HL-60/S4 (cell line): Measurements from ENCODE around the gene DTL.

Experiments
- in situ Hi-C: fragments of 300-500 bp; cut with MboI; formaldehyde crosslinking; loops from 2 replicates; pipeline ENCODE4 v1.14.3; 2022; ENCODE audit warnings: low sequenced_read_pairs

Gene DTL

DNA sequence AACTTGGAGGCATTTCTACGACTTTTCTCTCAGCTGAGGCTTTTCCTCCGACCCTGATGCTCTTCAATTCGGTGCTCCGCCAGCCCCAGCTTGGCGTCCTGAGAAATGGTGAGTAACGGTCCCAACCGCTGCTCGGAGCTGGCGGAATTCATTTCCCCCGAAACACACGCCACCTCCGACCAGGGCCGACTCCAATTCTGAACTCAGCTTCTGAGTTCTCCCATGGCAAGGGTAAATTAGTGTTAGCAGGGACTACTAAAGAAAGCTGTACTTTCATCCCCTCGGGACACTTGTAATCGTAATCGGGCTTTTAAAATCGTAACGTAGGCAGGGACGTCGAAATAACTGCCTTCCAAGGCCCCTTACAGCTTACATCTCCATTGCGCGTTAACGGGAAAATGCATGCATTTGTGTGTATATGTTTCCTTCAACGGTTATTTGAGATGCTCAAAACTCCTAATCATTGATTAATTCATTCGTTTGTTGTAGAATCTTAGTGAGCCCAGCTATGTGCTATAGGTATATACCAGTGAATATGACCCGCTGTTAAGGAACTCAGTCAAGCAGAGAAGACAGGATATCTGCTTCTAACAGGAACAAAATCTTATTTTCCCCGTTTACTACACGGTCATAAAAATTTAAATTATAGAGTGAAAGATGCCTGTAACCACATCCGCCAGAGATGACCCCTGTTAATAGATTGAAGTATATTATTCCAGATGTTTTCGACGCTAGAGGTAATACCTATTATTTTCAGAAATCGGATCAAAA lies 472 bp downstream of the DTL start:
- in situ Hi-C loops: loop anchor here (25.0 kb wide), 1 partner anchor 349 kb away; the partner anchor contains the start of gene NEK2

- in situ Hi-C loops: loop anchor here (25.0 kb wide), 1 partner anchor 351 kb away; the partner anchor contains the start of gene NEK2
Measured at GRCh38 chr1:212037900-212038299, 2.4 kb downstream of the DTL start.

DNA sequence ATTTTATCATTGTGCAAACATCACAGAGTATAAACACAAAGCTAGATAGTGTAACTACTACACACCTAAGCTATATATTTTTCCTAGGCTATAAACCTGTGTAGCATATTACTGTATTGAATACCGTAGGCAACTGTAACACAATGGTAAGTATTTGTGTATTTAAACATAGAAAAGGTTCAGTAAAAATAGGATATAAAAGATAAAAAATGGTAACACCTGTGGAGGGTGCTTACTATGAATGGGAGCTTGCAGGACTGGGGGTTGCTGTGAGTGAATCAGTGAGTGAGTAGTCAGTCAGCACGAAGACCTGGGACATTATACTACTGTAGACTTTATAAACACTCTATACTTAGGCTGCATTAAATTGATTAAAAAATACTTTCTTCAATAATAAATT lies 4.1 kb downstream of the DTL start:
- in situ Hi-C loops: loop anchor here (25.0 kb wide), 1 partner anchor 352 kb away; the partner anchor contains the start of gene NEK2

GRCh38 chr1:212040629-212041412 lies 5.3 kb downstream of the DTL start:
- in situ Hi-C loops: loop anchor here (25.0 kb wide), 1 partner anchor 354 kb away; the partner anchor contains the start of gene NEK2

GRCh38 chr1:212042436-212042835 lies 6.9 kb downstream of the DTL start:
- in situ Hi-C loops: loop anchor here (25.0 kb wide), 1 partner anchor 355 kb away; the partner anchor contains the start of gene NEK2

- in situ Hi-C loops: loop anchor here (25.0 kb wide), 1 partner anchor 358 kb away; the partner anchor contains the start of gene NEK2
Measured at GRCh38 chr1:212044851-212045250, 9.3 kb downstream of the DTL start.

DNA sequence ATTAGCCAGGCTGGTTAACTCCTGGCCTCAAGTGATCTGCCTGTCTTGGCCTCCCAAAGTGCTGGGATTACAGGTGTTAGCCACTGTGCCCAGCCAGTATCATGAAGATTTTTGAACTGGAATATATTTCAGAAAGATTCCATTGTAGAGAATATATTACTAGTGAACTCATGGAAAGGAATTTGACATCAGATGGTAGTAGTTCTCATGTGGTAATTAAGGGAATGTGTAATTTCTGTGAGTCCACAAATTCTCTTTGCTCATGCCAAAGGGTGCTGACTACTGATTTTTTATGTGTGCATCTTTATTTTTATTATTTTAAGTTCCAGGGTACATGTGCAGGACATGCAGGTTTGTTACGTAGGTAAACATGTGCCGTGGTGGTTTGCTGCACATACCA lies 10.4 kb downstream of the DTL start:
- in situ Hi-C loops: loop anchor here (25.0 kb wide), 1 partner anchor 359 kb away; the partner anchor contains the start of gene NEK2

DNA sequence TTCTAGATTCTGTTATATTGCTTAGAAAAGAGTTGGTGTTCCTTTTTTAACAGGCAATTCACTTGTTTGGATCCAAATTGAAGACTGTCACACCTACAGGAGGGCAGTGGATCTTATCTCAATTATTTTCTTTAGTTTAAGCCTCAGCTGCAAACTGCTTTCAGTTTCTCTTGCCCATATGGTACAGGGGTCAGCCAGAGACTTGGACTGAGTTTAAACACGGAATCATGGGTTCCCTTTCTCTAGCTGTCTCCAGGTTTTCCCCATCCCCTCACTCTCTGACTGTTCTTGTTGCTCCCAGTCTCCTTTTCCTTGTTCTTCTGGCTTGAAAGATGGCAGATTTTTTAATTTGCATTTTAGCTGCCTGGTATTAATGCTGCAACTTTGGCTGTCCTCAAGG lies 18.4 kb downstream of the DTL start:
- in situ Hi-C loops: no loop called here

- in situ Hi-C loops: no loop called here
Measured at GRCh38 chr1:212055333-212055732, 19.8 kb downstream of the DTL start.

GRCh38 chr1:212060632-212061472 lies 25.3 kb downstream of the DTL start:
- in situ Hi-C loops: loop anchor here (10.0 kb wide), 1 partner anchor 394 kb away; no protein-coding TSS in a partner anchor

DNA sequence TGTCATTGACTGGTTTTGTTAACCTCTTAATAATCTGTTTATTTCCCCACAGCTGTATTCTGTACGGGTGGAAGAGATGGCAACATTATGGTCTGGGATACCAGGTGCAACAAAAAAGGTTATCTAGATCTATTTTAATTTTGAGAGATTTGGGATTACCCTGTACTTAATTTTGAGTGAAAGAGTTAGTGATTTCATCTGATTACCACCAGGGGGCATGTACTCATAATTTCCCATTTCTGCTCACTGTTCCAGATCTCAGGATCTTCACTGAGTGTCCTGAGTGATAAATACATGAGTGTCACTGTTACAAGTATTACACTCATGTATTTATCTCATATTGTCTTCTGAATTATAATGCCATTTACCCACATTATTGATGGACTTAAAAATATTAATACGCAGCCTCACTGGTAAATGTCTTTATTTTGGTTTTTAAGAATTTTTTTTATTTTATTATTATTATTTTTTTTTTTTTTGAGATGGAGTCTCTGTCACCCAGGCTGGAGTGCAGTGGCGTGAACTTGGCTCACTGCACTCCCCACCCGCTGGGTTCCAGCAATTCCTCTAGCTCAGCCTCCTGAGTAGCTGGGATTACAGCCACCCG lies 27.4 kb downstream of the DTL start:
- in situ Hi-C loops: loop anchor here (10.0 kb wide), 1 partner anchor 392 kb away; no protein-coding TSS in a partner anchor

- in situ Hi-C loops: loop anchor here (10.0 kb wide), 1 partner anchor 387 kb away; no protein-coding TSS in a partner anchor
Measured at GRCh38 chr1:212067787-212068186, 32.2 kb downstream of the DTL start.

GRCh38 chr1:212070720-212071302 lies 35.3 kb downstream of the DTL start:
- in situ Hi-C loops: no loop called here

DNA sequence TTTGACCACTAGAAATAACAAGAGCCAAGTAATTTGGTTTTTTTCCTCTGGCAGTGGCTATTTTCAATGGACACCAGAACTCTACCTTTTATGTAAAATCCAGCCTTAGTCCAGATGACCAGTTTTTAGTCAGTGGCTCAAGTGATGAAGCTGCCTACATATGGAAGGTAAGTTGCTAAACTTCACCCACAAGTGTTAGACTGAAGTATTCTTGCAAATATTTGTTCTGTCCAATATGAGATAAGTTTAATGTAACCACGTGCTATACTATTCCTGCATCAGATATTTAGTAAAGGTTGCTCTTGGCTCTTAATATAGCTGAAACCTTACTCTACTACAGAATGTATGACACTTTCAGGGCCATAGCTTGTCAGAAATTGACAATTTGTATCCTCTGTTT lies 36.5 kb downstream of the DTL start:
- in situ Hi-C loops: no loop called here

GRCh38 chr1:212073490-212073889 lies 37.9 kb downstream of the DTL start:
- in situ Hi-C loops: no loop called here

GRCh38 chr1:212074313-212074712 lies 38.8 kb downstream of the DTL start:
- in situ Hi-C loops: no loop called here

- in situ Hi-C loops: no loop called here
Measured at GRCh38 chr1:212074856-212075255, 39.3 kb downstream of the DTL start.

DNA sequence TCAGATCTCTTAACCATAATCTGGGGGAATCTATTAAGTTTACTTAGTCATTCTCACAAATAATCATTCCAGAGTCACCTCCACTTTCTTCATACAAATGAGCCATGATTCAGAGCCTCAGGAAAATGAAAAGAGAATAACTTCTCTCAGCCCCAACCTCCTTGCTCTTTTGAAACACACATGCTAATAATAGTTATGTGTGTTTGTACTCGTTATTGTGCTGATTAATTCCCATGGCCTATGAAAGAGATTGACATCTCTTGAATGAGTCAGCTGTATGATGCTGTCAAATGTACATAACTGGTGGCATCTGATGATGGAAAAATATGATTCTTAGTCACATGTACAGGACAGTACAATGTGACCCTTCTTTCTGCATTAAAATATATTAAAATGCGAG lies 41.5 kb downstream of the DTL start:
- in situ Hi-C loops: no loop called here

GRCh38 chr1:212078826-212079225 lies 43.3 kb downstream of the DTL start:
- in situ Hi-C loops: no loop called here
